Measurements from ENCODE around the gene KMT5C.

DNA sequence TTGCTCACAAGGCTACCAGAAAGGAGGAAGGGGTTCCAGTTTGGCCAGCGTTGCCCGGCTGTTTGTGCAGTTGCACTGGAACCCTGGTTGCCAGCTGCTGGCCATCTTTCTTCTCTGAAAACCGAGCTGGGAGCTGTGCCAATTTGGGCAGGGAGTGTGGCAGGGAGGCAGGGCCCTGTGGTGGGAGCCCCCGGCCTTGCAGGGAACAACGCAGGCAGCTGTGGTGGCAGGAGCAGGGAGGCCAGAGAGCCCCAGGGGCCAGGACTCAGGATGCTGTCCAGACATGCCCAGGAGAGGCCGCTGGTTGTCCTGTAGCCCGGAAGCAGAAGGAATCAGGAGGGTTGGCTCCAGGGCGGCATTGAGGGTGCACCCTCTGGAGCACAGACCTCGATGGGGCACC is 4.8 kb downstream of the KMT5C start:
- no peak for TF ChIP-seq YY1 (IDR thresholded peaks at IDR 0.05; ENCODE audit: insufficient read depth, insufficient read length)
- no peak for TF ChIP-seq SUZ12 (IDR thresholded peaks at IDR 0.05; ENCODE audit: extremely low read depth, insufficient read depth, insufficient read length)
- no peak for TF ChIP-seq ZNF274 (IDR thresholded peaks at IDR 0.05; ENCODE audit: low read depth, low read length)

Data from NT2/D1 (cell line).